Mammary epithelial cell (primary cell): Measurements from ENCODE around the gene TP53BP2.

ENCODE experiments used
- EZH2 ChIP-seq: IDR thresholded peaks from 2 replicates; pipeline ENCODE4 v1.6.1; 2012; ENCODE audit warnings: low read length, inconsistent platforms, borderline replicate concordance
- TF ChIP-seq, protein P1 (sequence below), 2 donors: IDR thresholded peaks in 1 of 2; conservative IDR thresholded peaks in 1 of 2; 2 replicates each; pipeline ENCODE4 v1.5.1; 2011 to 2012; ENCODE audit warnings: inconsistent platforms in 2 of 2, low read length in 2 of 2, mild to moderate bottlenecking in 2 of 2, control low read depth in 1 of 2, low read depth in 1 of 2; ENCODE audit not compliant: insufficient read depth in 1 of 2; ENCODE audit errors: extremely low read depth in 1 of 2

DNA sequence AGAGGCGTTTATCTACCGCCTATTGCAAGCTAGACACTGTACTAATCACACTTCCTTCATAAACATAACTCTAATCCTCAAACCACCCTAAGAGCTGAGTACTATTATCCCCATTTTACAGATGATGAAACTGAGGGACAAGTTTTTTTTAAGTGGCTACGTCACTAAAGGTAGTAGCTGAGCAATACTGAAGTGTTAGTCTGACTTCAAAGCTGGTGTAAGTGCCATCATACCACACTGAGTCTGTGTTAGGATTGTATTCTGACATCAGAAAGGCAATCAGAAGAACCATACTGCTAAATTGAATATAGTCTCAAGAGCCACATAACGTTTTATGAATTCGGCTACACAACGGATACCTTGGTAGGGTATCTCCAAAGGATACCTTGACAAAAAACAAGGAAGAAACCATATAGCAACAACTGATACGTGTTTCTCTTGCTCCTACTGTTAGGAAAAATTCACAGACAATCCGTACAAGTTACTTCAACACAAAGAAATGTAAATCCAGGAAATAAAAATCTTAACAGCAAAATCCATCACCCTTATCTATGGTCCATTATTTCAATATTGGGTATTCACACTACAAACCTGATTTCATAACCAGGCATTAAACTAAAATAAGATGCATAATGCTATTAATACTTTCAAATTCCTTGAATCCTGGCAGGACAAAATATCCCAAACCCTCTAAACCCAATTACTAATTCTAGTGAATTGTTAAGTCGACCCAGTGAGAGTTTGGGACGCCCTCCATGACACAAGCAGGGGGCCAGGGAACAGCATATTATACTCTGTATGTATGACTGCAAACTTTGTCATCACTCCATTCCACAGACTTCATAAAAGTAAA lies 1.6 kb downstream of the TP53BP2 start:
- TF ChIP-seq, protein P1, sequence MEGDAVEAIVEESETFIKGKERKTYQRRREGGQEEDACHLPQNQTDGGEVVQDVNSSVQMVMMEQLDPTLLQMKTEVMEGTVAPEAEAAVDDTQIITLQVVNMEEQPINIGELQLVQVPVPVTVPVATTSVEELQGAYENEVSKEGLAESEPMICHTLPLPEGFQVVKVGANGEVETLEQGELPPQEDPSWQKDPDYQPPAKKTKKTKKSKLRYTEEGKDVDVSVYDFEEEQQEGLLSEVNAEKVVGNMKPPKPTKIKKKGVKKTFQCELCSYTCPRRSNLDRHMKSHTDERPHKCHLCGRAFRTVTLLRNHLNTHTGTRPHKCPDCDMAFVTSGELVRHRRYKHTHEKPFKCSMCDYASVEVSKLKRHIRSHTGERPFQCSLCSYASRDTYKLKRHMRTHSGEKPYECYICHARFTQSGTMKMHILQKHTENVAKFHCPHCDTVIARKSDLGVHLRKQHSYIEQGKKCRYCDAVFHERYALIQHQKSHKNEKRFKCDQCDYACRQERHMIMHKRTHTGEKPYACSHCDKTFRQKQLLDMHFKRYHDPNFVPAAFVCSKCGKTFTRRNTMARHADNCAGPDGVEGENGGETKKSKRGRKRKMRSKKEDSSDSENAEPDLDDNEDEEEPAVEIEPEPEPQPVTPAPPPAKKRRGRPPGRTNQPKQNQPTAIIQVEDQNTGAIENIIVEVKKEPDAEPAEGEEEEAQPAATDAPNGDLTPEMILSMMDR (conservative IDR thresholded peaks at IDR 0.05 in 1 of 2, IDR thresholded peaks at IDR 0.05 in 1 of 2; ENCODE audit: extremely low read depth in 1 of 2, insufficient read depth in 1 of 2, low read depth in 1 of 2, low read length in 2 of 2) = no peak
- no peak for TF ChIP-seq EZH2
